Inflammatory macrophage treated with lipopolysaccharide for 4 hours (primary cell): ENCODE data around the gene PHLDB2.

Experiments used
- DNase-seq: peaks from one replicate; pipeline ENCODE4 v3.0.0-alpha.2; 2020

Gene PHLDB2

GRCh38 chr3:112001526-112001925, 142.5 kb downstream of the PHLDB2 start:
- no peak for DNase-seq

- peak; percentile 29 for DNase-seq
Measured at GRCh38 chr3:112002096-112002971, 143.3 kb downstream of the PHLDB2 start.

GRCh38 chr3:112003321-112004080, 144.4 kb downstream of the PHLDB2 start:
- no peak for DNase-seq

- no peak for DNase-seq
Measured at GRCh38 chr3:112004187-112004586, 145.1 kb downstream of the PHLDB2 start.

DNA sequence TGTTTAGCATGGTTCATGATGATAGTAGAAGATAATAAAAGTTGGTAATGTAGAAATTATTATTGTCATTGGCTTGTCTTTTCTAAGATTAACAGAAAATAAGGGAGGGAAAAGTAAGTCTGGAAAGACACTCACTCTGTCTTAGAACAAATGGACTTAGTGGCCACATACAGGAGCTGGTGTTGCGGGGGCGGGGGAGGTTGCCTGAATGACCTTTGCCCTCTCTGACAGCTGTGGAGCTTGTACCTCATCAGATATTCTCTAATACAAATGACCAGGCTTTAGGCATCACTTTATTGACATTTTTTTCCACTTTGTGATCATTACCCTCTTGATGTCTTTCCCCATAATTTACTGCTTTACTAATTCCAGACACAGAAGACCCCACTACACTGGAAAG, 145.6 kb downstream of the PHLDB2 start:
- no peak for DNase-seq

DNA sequence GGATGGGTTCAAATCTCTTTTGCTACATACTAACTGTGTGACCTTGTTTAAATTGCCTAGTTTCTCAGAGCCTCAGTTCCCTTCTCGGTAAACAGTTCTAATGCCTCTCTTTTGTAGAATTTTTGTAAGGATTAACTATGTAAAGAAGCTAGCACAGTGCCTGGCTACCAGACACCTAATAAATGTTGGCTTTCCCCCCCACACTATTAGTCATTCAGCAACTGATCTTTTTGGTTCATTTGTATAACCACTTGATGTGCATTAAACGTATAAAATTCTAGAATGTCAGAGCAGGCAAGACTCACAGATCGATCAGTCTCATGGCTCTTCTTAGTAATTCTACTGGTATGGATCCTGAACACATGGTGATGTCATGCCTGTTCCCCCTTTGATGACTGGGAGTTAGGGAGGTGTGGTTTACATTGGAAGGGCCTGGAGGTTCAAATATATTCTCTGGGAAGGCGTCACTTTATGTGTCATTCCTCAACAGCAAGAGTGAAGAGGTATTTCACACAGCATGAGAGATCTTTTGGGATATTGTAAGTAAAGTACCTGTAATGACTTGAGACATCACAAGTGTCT, 146.1 kb downstream of the PHLDB2 start:
- no peak for DNase-seq

- no peak for DNase-seq
Measured at GRCh38 chr3:112007633-112008032, 148.6 kb downstream of the PHLDB2 start.

DNA sequence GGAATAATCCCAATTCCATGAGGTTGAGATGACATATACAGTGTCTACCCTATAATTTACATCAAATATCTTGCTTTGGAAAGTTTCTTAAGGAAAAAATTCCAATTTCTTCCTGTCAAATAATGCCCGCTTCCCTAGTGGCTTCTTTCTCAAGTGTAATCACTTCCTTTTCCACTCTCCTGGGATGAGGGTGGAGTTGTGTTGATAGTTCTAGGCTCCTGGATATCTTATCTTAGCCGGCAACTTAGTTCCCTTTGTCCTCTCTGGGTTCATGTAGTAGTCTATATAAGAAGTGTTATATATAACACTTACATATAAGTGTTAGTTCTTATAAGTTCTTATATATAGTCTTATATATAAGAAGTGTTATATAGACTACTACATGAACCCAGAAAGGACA, 150.6 kb downstream of the PHLDB2 start:
- no peak for DNase-seq

DNA sequence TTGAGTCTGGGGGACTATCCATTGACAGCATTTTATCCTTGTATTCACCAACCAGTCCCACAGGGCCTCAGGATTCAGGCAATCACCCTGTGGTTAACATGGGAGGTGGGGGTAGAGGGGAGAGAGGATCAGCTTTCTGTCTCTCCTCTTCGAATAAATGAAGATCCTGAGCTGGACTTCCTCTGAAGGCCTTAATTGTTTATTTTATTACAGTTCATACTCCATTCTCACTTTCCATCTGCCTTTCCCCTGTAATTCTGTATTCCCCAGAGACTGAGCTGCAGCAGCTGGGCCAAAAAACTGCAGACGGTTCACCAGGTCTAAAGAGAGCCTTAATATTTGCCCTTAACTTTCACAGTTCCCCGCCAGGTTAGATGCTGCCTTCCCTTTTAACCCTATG, 151.6 kb downstream of the PHLDB2 start:
- no peak for DNase-seq

DNA sequence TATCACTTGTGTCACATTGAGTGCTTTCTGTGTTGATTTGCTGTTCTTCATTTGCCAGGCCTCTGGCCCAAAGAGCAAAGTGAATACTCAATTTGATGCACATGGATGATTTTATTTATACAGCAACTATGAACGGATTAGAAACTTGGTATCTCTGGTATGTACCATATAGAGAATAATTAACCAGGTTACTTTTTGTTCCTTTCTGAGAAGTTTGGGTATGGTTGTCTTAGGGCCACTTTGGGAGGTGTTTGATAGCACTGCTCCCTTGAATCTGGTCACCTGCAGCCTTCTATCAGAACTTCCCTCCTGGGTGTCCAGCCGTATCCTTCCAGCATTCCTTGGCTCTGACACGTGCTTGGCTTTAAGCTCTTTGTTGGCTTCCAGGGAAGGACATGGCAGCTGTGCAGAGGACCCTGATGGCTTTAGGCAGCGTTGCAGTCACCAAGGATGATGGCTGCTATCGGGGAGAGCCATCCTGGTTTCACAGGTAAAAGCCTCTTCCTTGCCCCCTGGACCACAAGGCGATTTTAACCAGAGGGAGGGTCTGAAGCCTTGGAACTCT, 152.4 kb downstream of the PHLDB2 start:
- DNase-seq: no peak

DNA sequence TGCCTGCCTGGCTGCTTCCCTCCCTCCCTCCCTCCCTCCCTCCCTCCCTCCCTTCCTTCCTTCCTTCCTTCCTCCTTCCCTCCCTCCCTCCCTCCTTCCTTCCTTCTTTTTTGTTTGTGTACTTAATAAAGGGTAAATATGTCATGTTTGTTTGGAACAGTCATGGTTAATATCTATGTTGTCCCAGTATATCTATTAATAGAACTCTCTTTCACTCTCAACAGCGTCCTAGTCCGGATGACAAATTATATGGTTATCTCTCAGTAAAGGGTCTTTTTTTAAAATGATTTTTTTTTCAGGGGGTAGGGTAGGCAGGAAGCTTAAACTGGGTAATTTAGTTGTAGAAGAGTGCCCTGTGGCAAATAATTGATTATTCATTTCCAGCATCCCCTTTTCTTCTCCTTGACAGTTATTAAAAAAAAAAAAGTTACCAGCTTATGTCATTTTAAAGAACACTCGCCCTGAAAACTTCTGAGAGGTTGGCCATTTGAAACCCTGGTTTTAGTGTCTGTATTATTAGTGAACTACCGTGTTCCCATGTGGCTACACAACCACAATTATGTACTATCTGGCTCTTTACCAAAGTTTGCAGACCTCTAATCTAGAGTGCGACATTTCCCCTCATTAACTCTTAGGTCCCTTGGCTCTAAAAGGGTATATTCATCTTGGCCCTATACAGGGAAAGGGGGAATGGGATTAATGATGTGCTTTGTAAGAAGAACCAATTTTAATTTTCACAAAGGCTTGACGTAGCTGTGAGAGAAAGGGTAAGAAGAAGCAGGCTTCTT, 153.3 kb downstream of the PHLDB2 start:
- no peak for DNase-seq

DNA sequence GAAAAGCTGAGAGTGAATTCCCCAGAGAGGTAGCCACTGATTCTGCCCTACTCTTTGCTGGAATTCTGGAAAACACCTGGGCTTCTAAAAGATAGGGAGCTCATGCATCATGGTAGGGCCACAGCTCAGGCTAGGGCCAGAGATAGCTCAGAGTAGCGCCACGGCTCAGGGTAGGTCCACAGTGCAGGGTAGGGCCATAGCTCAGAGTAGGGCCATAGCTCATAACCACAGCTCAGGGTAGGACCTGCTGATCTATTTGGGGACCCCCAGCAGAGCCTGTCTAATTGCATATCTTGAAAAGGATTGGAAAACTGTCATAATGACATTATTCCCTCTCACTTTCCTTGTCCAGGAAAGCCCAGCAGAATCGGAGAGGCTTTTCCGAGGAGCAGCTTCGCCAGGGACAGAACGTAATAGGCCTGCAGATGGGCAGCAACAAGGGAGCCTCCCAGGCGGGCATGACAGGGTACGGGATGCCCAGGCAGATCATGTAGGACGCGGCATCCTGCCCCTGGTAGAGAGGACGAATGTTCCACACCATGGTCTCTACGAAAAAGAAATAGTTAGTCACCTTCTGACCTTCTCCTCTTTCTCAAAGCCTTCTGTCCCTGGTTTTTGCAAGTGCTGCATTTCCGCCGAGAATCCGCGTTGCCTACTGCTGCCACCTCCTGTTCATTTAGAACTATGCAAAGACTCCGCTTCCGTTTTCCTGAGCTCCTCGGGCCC, 154.2 kb downstream of the PHLDB2 start:
- peak; percentile 69 for DNase-seq

DNA sequence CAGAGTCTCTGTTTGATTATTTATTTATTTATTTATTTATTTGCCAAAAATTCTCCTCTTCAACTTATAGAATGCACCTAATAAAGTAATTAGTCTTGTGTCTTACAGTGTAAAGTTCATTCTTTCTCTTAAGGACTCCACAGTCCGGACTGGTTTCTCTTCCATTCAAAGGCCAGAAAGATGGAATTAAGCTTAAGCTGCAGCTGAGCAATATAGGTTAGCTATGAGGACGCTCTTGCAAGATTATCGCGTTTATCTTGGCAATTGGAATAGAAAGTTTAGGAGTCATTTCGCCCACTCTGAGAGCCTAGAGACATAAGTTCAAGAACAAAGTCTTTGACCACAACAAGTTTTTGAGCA, 154.7 kb downstream of the PHLDB2 start:
- no peak for DNase-seq

DNA sequence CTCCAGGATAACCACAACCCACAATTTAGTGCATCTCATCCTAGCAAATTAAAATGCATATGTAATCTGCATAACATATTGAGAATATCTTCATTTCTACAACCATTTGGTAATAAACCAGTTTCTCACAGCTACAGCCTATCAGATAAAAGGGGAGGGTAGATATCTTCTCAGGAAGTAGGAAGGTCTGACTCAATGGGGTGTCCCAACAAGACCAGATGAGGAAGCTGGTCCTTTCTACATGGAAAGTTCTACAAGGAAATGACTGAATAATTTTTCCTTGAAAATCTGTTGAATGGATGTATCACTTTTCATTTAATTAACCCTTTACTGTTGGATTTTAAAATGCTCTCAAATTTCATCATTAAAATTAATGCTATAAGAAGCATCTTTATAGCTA, 158.0 kb downstream of the PHLDB2 start:
- peak; percentile 82 for DNase-seq

GRCh38 chr3:112018712-112019111, 159.6 kb downstream of the PHLDB2 start:
- peak; percentile 12 for DNase-seq

GRCh38 chr3:112019716-112020115, 160.7 kb downstream of the PHLDB2 start:
- DNase-seq: no peak

GRCh38 chr3:112020674-112021085, 161.6 kb downstream of the PHLDB2 start:
- no peak for DNase-seq
